Mesenteric fat pad (tissue), 1 donor: Measurements from ENCODE around the gene ZNF556. TPM values are rescaled to one million over a fixed set of nuclear protein-coding genes. Genes with fewer than 3 reads are reported as not detected.
A peak's percentile ranks its signal among the peaks of the same experiment; 100 is the strongest.

ENCODE experiments used
- DNase-seq: peaks from one replicate; pipeline ENCODE4 v3.0.0-alpha.2; 2020; ENCODE audit warnings: low spot score
- long read RNA-seq: library from polyadenylated mRNA; unstranded; transcript quantifications from one replicate; pipeline ENCODE4 v2.0.0, GENCODE V29; 2020
- total RNA-seq: library from RNA; stranded (reverse); fragmentation: NEBNext Ultra II Directional; extraction: Animal tissue kit (Norgen Biotek cat#: 25700); gene quantifications from one replicate; pipeline ENCODE4 v1.2.1, GENCODE V29; 2021
- donor health status: DM: yes; HTN: yes; CAD: no.

ZNF556 gene
- not detected for total RNA-seq
- long read RNA-seq, result 0 reads

DNA sequence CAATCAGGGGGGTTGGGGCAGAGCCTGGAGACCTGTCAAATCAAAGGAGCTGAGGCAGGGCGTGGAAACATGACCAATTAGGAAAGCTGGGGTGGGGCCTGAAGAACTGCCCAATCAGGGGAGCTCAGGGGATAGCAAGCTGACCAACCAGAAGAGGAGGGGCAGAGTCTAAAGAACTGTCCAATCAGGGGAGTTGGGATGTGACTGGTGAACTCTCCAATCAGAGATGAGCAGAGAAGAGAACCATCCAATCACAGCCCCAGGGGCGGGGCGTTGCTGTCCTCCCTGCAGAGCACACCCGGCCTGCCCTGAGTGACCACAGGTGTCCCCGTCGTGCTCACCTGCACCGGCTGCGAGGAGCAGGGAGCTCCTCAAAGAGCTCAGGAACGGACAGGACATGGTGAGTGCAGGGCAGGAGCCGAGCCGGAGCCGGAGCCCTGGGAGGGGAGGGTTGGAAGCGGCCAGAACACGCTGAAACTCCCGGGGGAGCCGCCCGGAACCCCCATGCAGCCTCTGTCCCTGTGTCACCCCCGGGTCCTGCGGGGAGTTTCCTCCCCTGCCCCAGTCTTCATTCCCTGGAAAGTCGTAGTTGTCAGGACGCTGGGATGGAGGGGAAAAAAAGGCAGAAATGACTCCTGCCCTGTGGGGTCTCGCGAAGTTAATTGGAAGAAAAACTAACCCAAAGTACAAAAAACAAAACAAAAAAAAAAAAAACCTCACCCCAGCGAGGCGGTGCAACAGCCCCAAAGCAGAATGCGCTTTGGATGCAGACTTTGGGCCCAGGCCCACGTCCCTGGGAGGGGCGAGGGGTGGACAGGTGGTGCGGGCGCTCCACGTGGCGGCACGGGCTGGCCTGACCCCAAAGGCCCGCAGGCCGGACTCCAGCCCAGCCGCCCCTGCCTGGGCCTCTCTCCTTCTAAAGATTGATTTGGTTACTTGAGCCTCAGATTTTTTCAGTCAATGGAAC lies at the start of gene ZNF556:
Gene ZNF556 (plus strand): TSS at position 311 of the 967 bp plus-strand sequence. CDS start 87 bp downstream, at position 398.
- no peak for DNase-seq

DNA sequence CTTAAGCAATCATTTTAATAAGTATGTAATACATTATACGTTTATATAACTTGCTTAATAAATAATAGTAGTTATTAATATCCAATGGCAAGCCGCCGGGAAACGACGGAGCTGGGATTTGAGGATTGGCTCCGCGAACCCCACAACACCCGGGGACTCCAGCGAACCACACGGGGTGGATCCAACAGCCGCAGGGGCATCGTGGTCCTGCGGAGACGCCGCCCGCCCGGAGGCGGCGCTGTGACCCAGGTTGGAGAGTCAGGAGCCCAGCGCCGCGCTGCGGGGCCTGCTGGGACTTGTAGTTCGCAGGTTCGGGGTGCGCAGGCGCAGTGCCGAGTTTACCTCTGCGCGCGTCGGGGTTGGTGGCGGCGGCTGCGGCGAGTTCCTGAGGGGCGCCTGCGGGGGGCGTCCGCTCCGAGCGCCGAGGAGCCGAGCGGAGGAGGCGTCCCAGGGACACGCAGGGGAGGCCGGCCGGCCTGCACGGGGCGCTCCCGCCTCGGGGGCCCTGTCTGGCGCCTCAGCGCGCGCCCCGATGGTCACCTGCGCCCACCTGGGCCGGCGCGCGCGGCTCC lies 47.5 kb upstream of the ZNF556 start, which contains the start of gene ZNF554:
Gene ZNF554 (plus strand): TSS at position 329 of the 572 bp plus-strand sequence. CDS start 204 bp downstream, at position 533.
- DNase-seq, result peak; percentile 100

- DNase-seq, result no peak
Observed at GRCh38 chr19:2820112-2820702, 46.9 kb upstream of the ZNF556 start.

DNA sequence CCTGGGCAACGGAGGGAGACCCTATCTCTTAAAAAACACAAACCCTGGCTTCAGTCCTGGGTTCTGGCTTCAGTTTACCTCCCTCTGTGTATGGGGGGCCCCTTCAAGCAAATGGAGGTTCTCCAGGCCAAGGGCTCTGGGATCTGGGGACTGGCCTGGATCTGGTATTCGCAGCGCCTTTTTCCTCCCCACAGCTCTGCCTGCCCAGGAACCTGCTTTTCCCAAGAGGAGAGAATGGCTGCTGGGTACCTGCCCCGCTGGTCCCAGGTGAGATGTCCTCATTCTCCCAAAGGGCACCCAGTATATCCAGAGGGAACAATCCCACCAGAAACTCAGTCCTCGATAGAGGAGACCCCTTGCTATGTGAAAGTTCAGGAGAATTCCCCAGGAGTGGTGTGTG lies 44.3 kb upstream of the ZNF556 start:
- DNase-seq, result no peak

- no peak for DNase-seq
Observed at GRCh38 chr19:2823646-2824045, 43.5 kb upstream of the ZNF556 start.

GRCh38 chr19:2824129-2824528 lies 43.0 kb upstream of the ZNF556 start:
- DNase-seq, result no peak

- no peak for DNase-seq
Observed at GRCh38 chr19:2827022-2827421, 40.1 kb upstream of the ZNF556 start.

- no peak for DNase-seq
Observed at GRCh38 chr19:2827840-2828489, 39.2 kb upstream of the ZNF556 start.

GRCh38 chr19:2834294-2834871 lies 32.8 kb upstream of the ZNF556 start:
- no peak for DNase-seq

- no peak for DNase-seq
Observed at GRCh38 chr19:2837430-2837829, 29.7 kb upstream of the ZNF556 start.

DNA sequence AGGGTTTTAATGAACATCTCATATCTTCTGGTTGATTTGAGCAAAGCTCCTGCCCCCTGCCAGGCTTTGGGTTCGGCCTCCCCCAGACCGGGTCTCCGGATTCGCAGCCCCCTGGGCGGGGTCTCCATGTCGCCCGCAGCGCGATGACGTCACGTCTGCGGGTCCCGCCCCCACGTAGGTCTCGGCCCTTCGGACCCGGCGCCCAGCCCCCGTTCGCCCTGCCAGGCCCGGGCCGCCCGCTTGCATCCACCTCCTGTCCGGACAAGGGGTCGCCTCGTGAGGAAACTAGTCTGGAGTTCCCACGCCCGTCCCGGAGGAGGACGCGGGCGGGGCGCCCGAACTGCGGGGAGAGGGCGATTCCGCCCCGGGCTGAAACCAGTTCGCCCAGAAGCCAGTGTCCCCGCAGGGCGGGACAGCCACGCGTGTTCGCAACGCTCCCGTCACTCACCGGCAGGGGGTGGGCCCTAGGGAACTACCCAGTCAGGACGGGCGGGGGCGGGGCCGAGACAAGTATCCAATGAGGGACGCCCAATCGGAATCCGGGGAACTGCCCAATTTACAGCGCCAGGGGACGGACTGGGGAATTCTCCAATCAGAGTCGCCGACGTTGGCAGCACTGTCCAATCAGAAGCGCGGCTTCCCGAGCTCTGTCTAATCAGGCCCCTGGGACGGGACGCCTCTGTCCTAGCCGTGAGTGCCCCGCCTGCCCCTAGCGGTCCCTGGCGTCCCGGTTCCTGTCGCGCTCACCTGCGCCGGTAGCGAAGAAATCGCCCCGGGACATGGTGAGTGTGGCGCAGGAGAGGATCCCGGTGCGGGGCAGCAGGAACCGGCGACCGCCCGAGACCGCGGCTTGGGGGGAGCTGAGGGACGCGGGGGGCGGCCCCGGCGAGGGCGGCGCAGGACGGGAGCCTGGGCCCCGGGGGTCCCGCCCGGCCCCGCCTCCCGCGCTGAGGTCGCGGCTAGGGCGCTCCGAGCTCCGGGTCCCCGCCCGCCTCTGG lies 26.0 kb upstream of the ZNF556 start, which contains the start of gene ZNF555:
Gene ZNF555 (plus strand): TSS at position 682 of the 998 bp plus-strand sequence. CDS start 98 bp downstream, at position 780.
- peak; percentile 100 for DNase-seq

GRCh38 chr19:2841855-2842574 lies 25.1 kb upstream of the ZNF556 start:
- DNase-seq, result no peak

DNA sequence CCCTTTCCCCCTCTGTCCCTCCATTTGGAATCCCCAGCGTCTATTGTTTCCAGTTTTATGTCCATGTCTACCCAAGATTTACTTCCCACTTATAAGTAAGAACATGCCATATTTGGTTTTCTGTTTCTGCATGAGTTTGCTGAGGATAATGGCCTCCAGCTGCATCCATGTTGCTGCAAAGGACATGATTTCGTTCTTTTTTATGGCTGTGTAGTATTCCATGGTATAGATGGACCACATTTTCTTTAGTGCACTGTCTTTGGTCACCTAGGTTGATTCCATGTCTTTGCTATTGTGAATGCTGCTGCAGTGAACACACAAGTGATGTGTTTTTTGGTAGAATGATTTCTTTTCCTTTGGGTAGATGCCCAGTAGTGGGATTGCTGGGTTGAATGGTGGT lies 22.0 kb upstream of the ZNF556 start:
- no peak for DNase-seq

DNA sequence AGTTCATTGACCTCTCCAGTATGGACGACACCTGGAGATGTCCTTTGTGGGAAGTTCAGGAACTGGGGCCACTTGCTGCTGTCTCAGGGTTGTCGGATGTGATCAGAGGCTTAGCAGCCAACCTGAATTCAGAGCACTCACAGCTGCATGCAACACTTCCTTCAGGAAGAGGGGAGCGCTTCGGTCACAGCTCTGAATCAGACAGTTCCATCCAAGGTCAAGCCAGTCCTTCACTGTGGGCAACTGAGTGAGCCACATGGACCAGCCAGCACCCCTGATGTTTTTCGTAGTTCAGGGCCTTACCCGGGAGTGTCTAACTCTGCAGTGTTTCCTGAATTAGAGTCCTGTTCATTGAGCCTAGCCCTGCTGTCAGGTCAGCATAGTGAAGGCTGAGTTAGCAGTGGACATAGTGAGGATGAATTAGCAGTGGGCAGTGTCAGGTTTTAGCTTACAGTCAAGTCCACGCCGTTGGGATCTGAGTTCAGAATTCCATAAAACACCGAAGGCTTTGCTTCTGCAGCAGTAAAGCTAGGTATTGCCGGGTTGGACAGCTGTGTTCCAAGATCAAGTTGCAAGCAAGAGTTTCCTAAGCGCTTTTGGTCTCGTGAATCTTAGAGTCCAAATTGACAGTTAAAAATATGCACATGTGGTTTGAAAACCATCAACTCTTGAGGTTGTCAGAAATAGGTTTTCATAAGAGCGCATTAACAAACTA lies 20.8 kb upstream of the ZNF556 start:
- DNase-seq, result no peak

GRCh38 chr19:2847507-2847906 lies 19.6 kb upstream of the ZNF556 start:
- DNase-seq, result no peak

DNA sequence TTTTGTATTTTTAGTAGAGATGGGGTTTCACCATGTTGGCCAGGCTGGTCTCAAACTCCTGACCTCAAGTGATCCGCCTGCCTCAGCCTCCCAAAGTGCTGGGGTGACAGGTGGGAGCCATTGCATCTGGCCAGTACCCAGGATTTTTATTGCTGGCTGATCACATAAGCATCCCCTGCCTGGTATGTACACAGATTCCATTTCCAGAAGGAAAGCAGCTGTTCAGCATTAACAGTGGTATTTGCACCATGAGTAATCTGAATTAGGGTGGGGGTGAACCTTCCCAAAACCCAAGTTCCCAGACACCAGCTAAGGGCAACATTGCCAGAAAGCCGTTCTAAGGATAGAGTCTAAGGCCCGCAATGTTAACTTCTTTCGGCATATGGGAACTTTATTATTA lies 18.5 kb upstream of the ZNF556 start:
- no peak for DNase-seq

DNA sequence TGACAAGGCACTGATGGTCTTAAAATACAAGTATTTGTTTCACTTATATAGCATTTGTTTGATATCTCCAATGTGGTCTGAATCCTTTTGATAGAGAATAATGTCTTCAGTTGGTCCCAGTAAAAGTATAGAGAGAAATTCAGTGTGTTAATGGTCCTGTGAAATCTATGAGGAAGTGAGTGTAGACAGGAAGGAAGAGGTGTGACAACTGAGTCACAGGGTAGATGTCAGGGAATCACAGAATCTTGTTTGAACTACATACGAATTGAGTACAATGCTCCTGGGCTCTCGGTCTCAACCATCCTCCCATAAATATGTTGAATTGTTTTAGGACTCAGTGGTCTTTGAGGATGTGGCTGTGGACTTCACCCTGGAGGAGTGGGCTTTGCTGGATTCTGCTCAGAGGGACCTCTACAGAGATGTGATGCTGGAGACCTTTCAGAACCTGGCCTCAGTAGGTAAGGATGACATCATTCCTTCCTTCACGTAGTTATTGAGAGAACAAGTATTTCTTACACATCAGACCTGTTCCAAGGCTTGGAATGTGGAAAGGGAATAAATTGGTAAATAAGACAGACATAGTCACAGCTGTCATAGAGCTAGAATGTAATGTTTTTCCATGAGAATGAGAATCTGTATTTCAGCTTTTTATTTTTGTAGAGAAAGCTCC lies 16.7 kb upstream of the ZNF556 start:
- no peak for DNase-seq

GRCh38 chr19:2852598-2852997 lies 14.5 kb upstream of the ZNF556 start:
- no peak for DNase-seq
